SK-N-MC (cell line): ENCODE results near the gene HOXA9.

Experiments used
- EZH2 ChIP-seq: fragments of 200-600 bp; sonication (generic); IDR thresholded peaks from one replicate; pipeline ENCODE4 v1.6.1; 2017; ENCODE audit warnings: antibody characterized with exemption
- FOXP2 ChIP-seq: optimal IDR thresholded peaks from 2 replicates; pipeline ENCODE3; 2011; ENCODE audit warnings: mild to moderate bottlenecking, moderate library complexity; ENCODE audit not compliant: insufficient read depth; ENCODE audit errors: extremely low read length, control extremely low read depth
- POLR2AphosphoS5 ChIP-seq: IDR thresholded peaks from 2 replicates; pipeline ENCODE4 v1.6.1; 2012; ENCODE audit warnings: mild to moderate bottlenecking, low read depth, low read length, borderline replicate concordance

- no peak for TF ChIP-seq POLR2AphosphoS5
- no peak for TF ChIP-seq EZH2
- TF ChIP-seq FOXP2 = no peak
Observed at GRCh38 chr7:27179503-27180430, 14.4 kb upstream of the HOXA9 start.
